ENCODE data around the gene PPP2R2C. TPM values are rescaled to one million over a fixed set of nuclear protein-coding genes. Genes with fewer than 3 reads are reported as not detected.

The PPP2R2C gene
- polyA plus RNA-seq, 1 of the 3 experiments (the other 2 are of a cell fraction) = 0.21 TPM

DNA sequence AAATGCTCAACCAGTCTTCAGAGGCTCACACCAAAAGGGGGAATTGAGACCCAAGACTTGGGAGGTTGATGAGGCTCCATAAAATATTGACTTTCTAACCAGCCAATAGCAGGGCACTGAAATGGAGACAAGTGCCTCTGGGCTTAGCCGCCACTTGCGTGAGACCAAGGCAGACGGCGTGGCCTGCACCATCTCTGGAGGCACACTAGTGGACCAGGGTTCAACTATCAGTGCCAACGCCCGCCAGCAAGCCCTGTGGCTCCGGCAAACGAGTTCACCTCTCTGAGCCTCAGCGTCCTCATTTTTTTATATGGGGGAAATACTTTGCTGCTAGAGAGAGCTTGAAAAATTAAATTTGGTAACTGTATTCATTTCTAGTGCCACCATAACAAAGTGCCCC is 50.3 kb downstream of the PPP2R2C start:
- Histone ChIP-seq H3K4me1 (ENCODE audit: control insufficient read depth in 1 of 2, insufficient read depth in 2 of 2, low read depth in 1 of 2, low read length in 1 of 2) (peaks cover 0 to 5% of the 10 kb centered on the region in 2 experiments; a peak in 1 of 4 replicates), H2AFZ (ENCODE audit: low read depth) (no peak overlapping the region), H3F3A (replicated peaks; ENCODE audit: insufficient read depth) (no peaks in the 10 kb centered on the region), H3K79me2 (ENCODE audit: insufficient read depth) (no peaks in the 10 kb centered on the region), H3K4me2 (no peak overlapping the region), H3K9me2 (no peaks in the 10 kb centered on the region), H4K20me1 (ENCODE audit: insufficient read depth) (no peaks in the 10 kb centered on the region), H3K27ac (ENCODE audit: low read depth in 2 of 2, low read length in 1 of 2) (no peak overlapping the region), H3K9me3 (no peaks in the 10 kb centered on the region), H3K4me3 (ENCODE audit: low read depth in 2 of 2, low read length in 1 of 2) (no peak overlapping the region), H3K9ac (no peak overlapping the region), H3K27me3 (ENCODE audit: insufficient read depth) (no peaks in the 10 kb centered on the region), H3K36me3 (replicated peaks in 1 of 2; ENCODE audit: control insufficient read depth in 1 of 2, insufficient read depth in 2 of 2, low read length in 1 of 2) (no peaks in the 10 kb centered on the region)
- no peak for DNase-seq
- WGBS (ENCODE audit: low lambda C conversion rate) = 61% methylated on average over 9 of the region's 9 CpGs
- TF ChIP-seq RCOR1 (IDR thresholded peaks at IDR 0.05; ENCODE audit: low read length) (no peak), POLR2AphosphoS5 (IDR thresholded peaks at IDR 0.05; ENCODE audit: low read depth, low read length) (no peak), NRF1 (IDR thresholded peaks at IDR 0.05; ENCODE audit: low read depth, low read length) (no peak), NFIC (IDR thresholded peaks at IDR 0.05; ENCODE audit: borderline replicate concordance) (no peak), CHD2 (IDR thresholded peaks at IDR 0.05; ENCODE audit: low read length, partially characterized antibody) (no peak), YY1 (IDR thresholded peaks at IDR 0.05; ENCODE audit: low read depth) (no peak)
- CTCF ChIA-PET = interaction anchor here (0.5 to 0.6 kb wide), 2 partner anchors 13 to 35 kb away, joined by 3 read pairs; no protein-coding TSS in a partner anchor
- POLR2A ChIA-PET = no interaction called here

- H3K27ac ChIP-seq (ENCODE audit: low read depth in 2 of 2, low read length in 1 of 2) = no peak overlapping the region
- no peaks in the 10 kb centered on the region for H4K20me1 ChIP-seq (ENCODE audit: insufficient read depth)
- DNase-seq = no peak
- TF ChIP-seq EZH2phosphoT487 (IDR thresholded peaks at IDR 0.05; ENCODE audit: borderline replicate concordance, low read depth) = no peak
- no peak for TF ChIP-seq TCF12 (IDR thresholded peaks at IDR 0.05)
- TF ChIP-seq, protein P1, sequence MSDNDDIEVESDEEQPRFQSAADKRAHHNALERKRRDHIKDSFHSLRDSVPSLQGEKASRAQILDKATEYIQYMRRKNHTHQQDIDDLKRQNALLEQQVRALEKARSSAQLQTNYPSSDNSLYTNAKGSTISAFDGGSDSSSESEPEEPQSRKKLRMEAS (IDR thresholded peaks at IDR 0.05; ENCODE audit: low read depth) = no peak
- TF ChIP-seq TEAD4 (IDR thresholded peaks at IDR 0.05; ENCODE audit: borderline replicate concordance, insufficient read depth) = no peak
- no peak for TF ChIP-seq NFIC (IDR thresholded peaks at IDR 0.05; ENCODE audit: borderline replicate concordance)
- no peak for TF ChIP-seq CHD2 (IDR thresholded peaks at IDR 0.05; ENCODE audit: low read length, partially characterized antibody)
- no peak for TF ChIP-seq CTCF (IDR thresholded peaks at IDR 0.05)
- TF ChIP-seq, protein P2, sequence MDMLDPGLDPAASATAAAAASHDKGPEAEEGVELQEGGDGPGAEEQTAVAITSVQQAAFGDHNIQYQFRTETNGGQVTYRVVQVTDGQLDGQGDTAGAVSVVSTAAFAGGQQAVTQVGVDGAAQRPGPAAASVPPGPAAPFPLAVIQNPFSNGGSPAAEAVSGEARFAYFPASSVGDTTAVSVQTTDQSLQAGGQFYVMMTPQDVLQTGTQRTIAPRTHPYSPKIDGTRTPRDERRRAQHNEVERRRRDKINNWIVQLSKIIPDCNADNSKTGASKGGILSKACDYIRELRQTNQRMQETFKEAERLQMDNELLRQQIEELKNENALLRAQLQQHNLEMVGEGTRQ (IDR thresholded peaks at IDR 0.05; ENCODE audit: borderline replicate concordance, low read depth, low read length) = no peak
- TF ChIP-seq FOSL2 (IDR thresholded peaks at IDR 0.05; ENCODE audit: borderline replicate concordance, low read depth) = no peak
- TF ChIP-seq PBX3 (IDR thresholded peaks at IDR 0.05) = no peak
- H3K4me2 ChIP-seq = no peak overlapping the region
- POLR2A ChIA-PET = no interaction called here
- no peaks in the 10 kb centered on the region for H3K79me2 ChIP-seq (ENCODE audit: insufficient read depth)
- no peaks in the 10 kb centered on the region for H3F3A ChIP-seq (replicated peaks; ENCODE audit: insufficient read depth)
- H3K4me3 ChIP-seq (ENCODE audit: low read depth in 2 of 2, low read length in 1 of 2) = no peak overlapping the region
- 61% methylated on average over 11 of the region's 18 CpGs for WGBS (ENCODE audit: low lambda C conversion rate)
- H3K9me3 ChIP-seq = no peaks in the 10 kb centered on the region
- H2AFZ ChIP-seq (ENCODE audit: low read depth) = no peak overlapping the region
- no peaks in the 10 kb centered on the region for H3K36me3 ChIP-seq (replicated peaks in 1 of 2; ENCODE audit: control insufficient read depth in 1 of 2, insufficient read depth in 2 of 2, low read length in 1 of 2)
- peaks cover 0 to 12% of the 10 kb centered on the region in 2 experiments; a peak in 1 of 4 replicates for H3K4me1 ChIP-seq (ENCODE audit: control insufficient read depth in 1 of 2, insufficient read depth in 2 of 2, low read depth in 1 of 2, low read length in 1 of 2)
- no peaks in the 10 kb centered on the region for H3K27me3 ChIP-seq (ENCODE audit: insufficient read depth)
- CTCF ChIA-PET = interaction anchor here (0.6 kb wide), 1 partner anchor 34 kb away, joined by 3 read pairs; no protein-coding TSS in a partner anchor
- no peaks in the 10 kb centered on the region for H3K9me2 ChIP-seq
- H3K9ac ChIP-seq = no peak overlapping the region
Measured at GRCh38 chr4:6421397-6421796, 51.0 kb downstream of the PPP2R2C start.

Measured in SK-N-SH (cell line).